ENCODE results near the gene LHX5. TPM values are rescaled to one million over a fixed set of nuclear protein-coding genes. Genes with fewer than 3 reads are reported as not detected.

LHX5 gene
- total RNA-seq, 1 donor from 2014 or later = 48.4 TPM

GRCh38 chr12:113466454-113467141 lies 5.1 kb downstream of the LHX5 start:
- Histone ChIP-seq H3K9me3 (ENCODE audit: low read depth) (no peaks in the 10 kb centered on the region), H2AFZ (replicated peaks) (no peak overlapping the region), H3K36me3 (no peaks in the 10 kb centered on the region), H3K27me3 (no peaks in the 10 kb centered on the region), H3K79me2 (ENCODE audit: low read depth) (peaks cover 100% of the 10 kb centered on the region), H3K4me3 (peak overlapping the region; percentile 95), H3K4me2 (peak overlapping the region; percentile 99), H3F3A (ENCODE audit: low read depth) (peaks cover 85% of the 10 kb centered on the region), H3K9ac (no peak overlapping the region), H3K27ac (peak overlapping the region; percentile 31), H4K20me1 (ENCODE audit: low read depth) (peaks cover 100% of the 10 kb centered on the region), H3K4me1 (peaks cover 65% of the 10 kb centered on the region)
- Mint-ChIP-seq H3K9me3 (no peaks in the 10 kb centered on the region), H3K36me3 (peaks cover 5% of the 10 kb centered on the region), H3K27ac (no peak overlapping the region), H3K4me1 (peaks cover 45% of the 10 kb centered on the region), H3K4me3 (peak overlapping the region; percentile 52), H3K27me3 (ENCODE audit: insufficient read depth, low read depth) (peaks cover 69% of the 10 kb centered on the region)
- DNase-seq (ENCODE audit: low spot score) = peak; percentile 67
- TF ChIP-seq EZH2phosphoT487 (IDR thresholded peaks at IDR 0.05) (no peak), EZH2 (IDR thresholded peaks at IDR 0.05) (no peak), CTCF (IDR thresholded peaks at IDR 0.05) (no peak)

- peaks cover 92% of the 10 kb centered on the region for H3F3A ChIP-seq (ENCODE audit: low read depth)
- H3K27me3 Mint-ChIP-seq (ENCODE audit: insufficient read depth, low read depth) = peaks cover 68% of the 10 kb centered on the region
- no peaks in the 10 kb centered on the region for H3K9me3 Mint-ChIP-seq
- no peak for TF ChIP-seq EZH2 (IDR thresholded peaks at IDR 0.05)
- no peak for TF ChIP-seq CTCF (IDR thresholded peaks at IDR 0.05)
- TF ChIP-seq EZH2phosphoT487 (IDR thresholded peaks at IDR 0.05) = no peak
- peaks cover 47% of the 10 kb centered on the region for H3K4me1 Mint-ChIP-seq
- H3K4me1 ChIP-seq = peaks cover 65% of the 10 kb centered on the region
- H3K36me3 ChIP-seq = no peaks in the 10 kb centered on the region
- peak overlapping the region; percentile 79 for H3K27ac ChIP-seq
- peak overlapping the region; percentile 66 for H3K4me3 Mint-ChIP-seq
- H3K9me3 ChIP-seq (ENCODE audit: low read depth) = no peaks in the 10 kb centered on the region
- H3K4me2 ChIP-seq = peak overlapping the region; percentile 99
- no peak overlapping the region for H3K27ac Mint-ChIP-seq
- H4K20me1 ChIP-seq (ENCODE audit: low read depth) = peaks cover 100% of the 10 kb centered on the region
- no peak overlapping the region for H3K9ac ChIP-seq
- DNase-seq (ENCODE audit: low spot score) = peak; percentile 66
- H3K79me2 ChIP-seq (ENCODE audit: low read depth) = peaks cover 98% of the 10 kb centered on the region
- no peak overlapping the region for H2AFZ ChIP-seq (replicated peaks)
- H3K27me3 ChIP-seq = no peaks in the 10 kb centered on the region
- peaks cover 5% of the 10 kb centered on the region for H3K36me3 Mint-ChIP-seq
- H3K4me3 ChIP-seq = peak overlapping the region; percentile 95
Observed at GRCh38 chr12:113465808-113466453, 5.7 kb downstream of the LHX5 start.

GRCh38 chr12:113464852-113465719 lies 6.6 kb downstream of the LHX5 start:
- peaks cover 5% of the 10 kb centered on the region for H3K36me3 Mint-ChIP-seq
- H3K4me2 ChIP-seq = peak overlapping the region; percentile 99
- H3K4me3 ChIP-seq = peak overlapping the region; percentile 95

More at GRCh38 chr12:113464852-113465719, 6.6 kb downstream of the LHX5 start:
- peaks cover 62% of the 10 kb centered on the region for H3K27me3 Mint-ChIP-seq (ENCODE audit: insufficient read depth, low read depth)
- peak overlapping the region; percentile 78 for H3K4me3 Mint-ChIP-seq
- peak; percentile 46 for TF ChIP-seq EZH2phosphoT487 (IDR thresholded peaks at IDR 0.05)
- peak; percentile 37 for TF ChIP-seq CTCF (IDR thresholded peaks at IDR 0.05)
- no peak for TF ChIP-seq EZH2 (IDR thresholded peaks at IDR 0.05)
- peak; percentile 96 for DNase-seq (ENCODE audit: low spot score)
- no peak overlapping the region for H3K9ac ChIP-seq
- peaks cover 100% of the 10 kb centered on the region for H4K20me1 ChIP-seq (ENCODE audit: low read depth)
- peaks cover 65% of the 10 kb centered on the region for H3K4me1 ChIP-seq
- peaks cover 96% of the 10 kb centered on the region for H3F3A ChIP-seq (ENCODE audit: low read depth)
- no peak overlapping the region for H3K27ac Mint-ChIP-seq
- peaks cover 89% of the 10 kb centered on the region for H3K79me2 ChIP-seq (ENCODE audit: low read depth)
- peaks cover 42% of the 10 kb centered on the region for H3K4me1 Mint-ChIP-seq
- no peaks in the 10 kb centered on the region for H3K27me3 ChIP-seq
- no peaks in the 10 kb centered on the region for H3K9me3 Mint-ChIP-seq
- H3K36me3 ChIP-seq = no peaks in the 10 kb centered on the region
- H3K9me3 ChIP-seq (ENCODE audit: low read depth) = no peaks in the 10 kb centered on the region
- H2AFZ ChIP-seq (replicated peaks) = no peak overlapping the region
- H3K27ac ChIP-seq = peak overlapping the region; percentile 79

Measured in neural progenitor cell (in vitro differentiated cells).